Measurements from ENCODE around the gene SH3TC1.

The SH3TC1 gene

DNA sequence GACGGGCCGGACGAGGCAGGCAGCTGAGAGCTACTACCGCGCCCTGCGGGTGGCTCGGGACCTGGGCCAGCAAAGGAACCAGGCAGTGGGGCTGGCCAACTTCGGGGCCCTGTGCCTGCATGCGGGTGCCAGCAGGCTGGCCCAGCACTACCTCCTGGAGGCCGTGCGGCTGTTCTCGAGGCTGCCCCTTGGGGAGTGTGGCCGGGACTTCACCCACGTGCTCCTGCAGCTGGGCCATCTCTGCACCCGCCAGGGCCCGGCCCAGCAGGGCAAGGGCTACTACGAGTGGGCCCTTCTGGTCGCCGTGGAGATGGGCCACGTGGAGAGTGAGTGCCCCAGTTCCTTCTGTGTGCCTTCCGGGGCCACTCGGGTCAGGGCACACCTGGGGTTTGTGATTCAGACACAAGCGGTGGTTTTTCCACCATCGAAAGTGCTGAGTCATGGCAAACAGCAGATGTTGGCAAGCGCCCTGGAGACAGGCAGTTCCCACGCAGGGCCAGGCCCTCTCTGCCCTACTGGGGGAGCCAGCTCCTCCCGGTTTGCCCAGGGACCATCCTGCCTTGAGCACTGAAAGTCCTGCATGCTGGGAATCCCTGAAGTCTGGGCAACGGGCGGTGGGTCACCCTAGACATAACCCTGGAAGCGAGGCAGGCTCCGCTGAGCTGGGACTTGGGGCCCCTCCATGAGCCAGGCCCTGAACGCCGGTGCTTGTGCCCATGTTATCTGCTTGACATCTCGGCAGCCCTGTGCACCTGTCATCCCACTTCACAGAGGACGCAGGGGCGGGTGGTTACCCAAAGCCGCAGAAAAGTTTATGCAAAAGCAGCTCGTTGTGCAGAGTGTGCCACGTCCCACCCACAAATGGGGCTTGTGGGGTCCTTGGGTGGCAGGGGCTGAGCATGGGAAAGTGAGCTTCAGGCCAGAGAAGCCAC, 29.5 kb downstream of the SH3TC1 start:
- DNase-seq: peak; percentile 45 to 67 (median 59)
- peaks cover 39% of the 10 kb centered on the region for H3K36me3 ChIP-seq (ENCODE audit: control insufficient read depth, insufficient read depth, low read length)
- H3K27ac ChIP-seq (ENCODE audit: insufficient read depth, low read length, poor library complexity, severe bottlenecking): peak overlapping the region; percentile 70
- H3K9me3 ChIP-seq (ENCODE audit: control insufficient read depth, low read length): no peaks in the 10 kb centered on the region
- no peaks in the 10 kb centered on the region for H3K27me3 ChIP-seq (replicated peaks; ENCODE audit: control insufficient read depth, insufficient read depth, low read length, poor library complexity, severe bottlenecking)
- H3K4me1 ChIP-seq (ENCODE audit: control insufficient read depth, insufficient read depth, low read length, poor library complexity, severe bottlenecking): peaks cover 31% of the 10 kb centered on the region
- peak overlapping the region; percentile 5 for H3K4me3 ChIP-seq (ENCODE audit: insufficient read depth, low read depth, low read length, poor library complexity, severe bottlenecking)

DNA sequence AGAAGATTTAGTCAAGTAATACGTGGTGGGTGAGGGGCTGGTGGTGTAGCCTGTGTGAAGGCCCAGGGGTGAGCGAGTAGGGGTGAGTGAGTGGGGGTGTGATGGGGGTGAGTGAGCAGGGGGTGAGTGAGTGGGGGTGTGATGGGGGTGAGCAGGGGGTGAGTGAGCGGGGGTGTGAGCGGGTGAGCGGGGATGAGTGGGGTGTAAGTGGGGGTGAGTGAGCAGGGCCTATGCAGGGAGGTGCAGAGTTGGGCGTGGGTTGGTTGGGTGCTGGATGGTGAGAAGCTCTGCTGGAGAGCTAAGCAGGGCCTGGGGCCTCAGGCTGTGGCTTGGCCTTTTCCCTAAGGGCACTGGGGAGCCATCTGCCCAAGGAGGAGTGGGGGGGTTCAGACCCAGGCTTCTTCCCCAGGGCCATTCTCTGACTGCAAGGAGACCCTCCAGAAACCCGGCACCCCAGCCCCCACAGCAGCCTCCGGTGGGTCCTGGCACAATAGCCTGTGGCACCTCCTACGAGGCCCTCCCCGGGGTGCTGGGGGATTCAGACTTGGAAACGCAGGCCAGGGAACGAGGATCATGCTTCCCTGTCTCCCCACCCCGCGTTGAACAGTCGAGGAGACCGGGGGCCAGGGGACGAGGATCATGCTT, 30.4 kb downstream of the SH3TC1 start:
- no peak for DNase-seq
- Histone ChIP-seq H3K36me3 (ENCODE audit: control insufficient read depth, insufficient read depth, low read length) (peaks cover 40% of the 10 kb centered on the region), H3K4me3 (ENCODE audit: insufficient read depth, low read depth, low read length, poor library complexity, severe bottlenecking) (no peak overlapping the region)

GRCh38 chr4:8230033-8230432, 30.9 kb downstream of the SH3TC1 start:
- H3K4me3 ChIP-seq (ENCODE audit: insufficient read depth, low read depth, low read length, poor library complexity, severe bottlenecking): no peak overlapping the region
- H3K36me3 ChIP-seq (ENCODE audit: control insufficient read depth, insufficient read depth, low read length): peaks cover 41% of the 10 kb centered on the region
- DNase-seq: no peak
- H3K4me1 ChIP-seq (ENCODE audit: control insufficient read depth, insufficient read depth, low read length, poor library complexity, severe bottlenecking): peaks cover 31% of the 10 kb centered on the region
- no peaks in the 10 kb centered on the region for H3K9me3 ChIP-seq (ENCODE audit: control insufficient read depth, low read length)
- no peak overlapping the region for H3K27ac ChIP-seq (ENCODE audit: insufficient read depth, low read length, poor library complexity, severe bottlenecking)
- H3K27me3 ChIP-seq (replicated peaks; ENCODE audit: control insufficient read depth, insufficient read depth, low read length, poor library complexity, severe bottlenecking): no peaks in the 10 kb centered on the region

More for the DNA sequence above, 30.4 kb downstream of the SH3TC1 start:
- Histone ChIP-seq H3K27me3 (replicated peaks; ENCODE audit: control insufficient read depth, insufficient read depth, low read length, poor library complexity, severe bottlenecking) (no peaks in the 10 kb centered on the region), H3K9me3 (ENCODE audit: control insufficient read depth, low read length) (no peaks in the 10 kb centered on the region), H3K27ac (ENCODE audit: insufficient read depth, low read length, poor library complexity, severe bottlenecking) (peak overlapping the region; percentile 70), H3K4me1 (ENCODE audit: control insufficient read depth, insufficient read depth, low read length, poor library complexity, severe bottlenecking) (peaks cover 31% of the 10 kb centered on the region)

DNA sequence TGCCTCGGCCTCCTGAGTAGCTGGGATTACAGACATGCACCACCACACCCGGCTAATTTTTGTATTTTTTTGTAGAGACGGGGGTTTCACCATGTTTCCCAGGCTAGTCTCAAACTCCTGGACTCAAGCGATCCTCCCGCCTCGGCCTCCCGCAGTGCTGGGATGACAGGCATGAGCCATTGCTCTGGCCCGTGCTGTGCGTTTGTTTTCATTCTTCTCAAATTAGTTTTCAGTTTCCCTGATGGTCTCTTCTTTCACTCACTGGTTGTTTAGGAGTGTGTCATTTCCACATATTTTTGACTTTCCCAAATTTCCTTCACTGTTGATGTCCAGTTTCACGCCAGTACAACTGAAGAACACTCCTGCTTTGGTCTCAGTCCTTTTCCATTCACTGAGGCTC, 31.8 kb downstream of the SH3TC1 start:
- Histone ChIP-seq H3K36me3 (ENCODE audit: control insufficient read depth, insufficient read depth, low read length) (peaks cover 38% of the 10 kb centered on the region), H3K4me3 (ENCODE audit: insufficient read depth, low read depth, low read length, poor library complexity, severe bottlenecking) (no peak overlapping the region), H3K27ac (ENCODE audit: insufficient read depth, low read length, poor library complexity, severe bottlenecking) (no peak overlapping the region), H3K4me1 (ENCODE audit: control insufficient read depth, insufficient read depth, low read length, poor library complexity, severe bottlenecking) (peaks cover 31% of the 10 kb centered on the region), H3K27me3 (replicated peaks; ENCODE audit: control insufficient read depth, insufficient read depth, low read length, poor library complexity, severe bottlenecking) (no peaks in the 10 kb centered on the region), H3K9me3 (ENCODE audit: control insufficient read depth, low read length) (no peaks in the 10 kb centered on the region)
- DNase-seq: no peak

DNA sequence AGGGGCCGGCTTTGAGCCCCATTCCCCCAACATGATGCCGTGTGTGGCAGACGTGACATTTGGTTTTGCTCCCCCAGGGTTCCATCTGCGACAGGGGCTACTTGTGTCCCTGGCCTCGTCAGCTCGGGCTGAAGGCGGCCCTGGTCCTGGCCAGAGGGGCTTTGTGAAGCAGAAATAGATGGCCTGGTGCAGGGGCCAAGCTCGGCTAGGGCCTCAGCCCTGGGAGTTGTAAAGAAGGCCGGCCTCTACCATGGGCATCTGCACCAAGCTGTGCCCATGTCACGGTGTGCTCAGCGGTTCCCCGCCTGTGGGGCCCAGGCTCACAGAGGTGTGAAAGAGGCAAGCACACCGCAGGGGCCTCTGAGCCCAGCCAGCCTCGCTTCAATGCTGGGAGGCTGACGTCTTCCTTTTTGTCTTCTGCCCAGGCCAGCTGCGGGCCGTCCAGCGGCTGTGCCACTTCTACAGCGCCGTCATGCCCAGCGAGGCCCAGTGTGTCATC, 32.5 kb downstream of the SH3TC1 start:
- Histone ChIP-seq H3K27me3 (replicated peaks; ENCODE audit: control insufficient read depth, insufficient read depth, low read length, poor library complexity, severe bottlenecking) (no peaks in the 10 kb centered on the region), H3K27ac (ENCODE audit: insufficient read depth, low read length, poor library complexity, severe bottlenecking) (no peak overlapping the region), H3K9me3 (ENCODE audit: control insufficient read depth, low read length) (no peaks in the 10 kb centered on the region), H3K4me1 (ENCODE audit: control insufficient read depth, insufficient read depth, low read length, poor library complexity, severe bottlenecking) (peaks cover 31% of the 10 kb centered on the region), H3K4me3 (ENCODE audit: insufficient read depth, low read depth, low read length, poor library complexity, severe bottlenecking) (no peak overlapping the region), H3K36me3 (ENCODE audit: control insufficient read depth, insufficient read depth, low read length) (peaks cover 43% of the 10 kb centered on the region)
- no peak for DNase-seq

DNA sequence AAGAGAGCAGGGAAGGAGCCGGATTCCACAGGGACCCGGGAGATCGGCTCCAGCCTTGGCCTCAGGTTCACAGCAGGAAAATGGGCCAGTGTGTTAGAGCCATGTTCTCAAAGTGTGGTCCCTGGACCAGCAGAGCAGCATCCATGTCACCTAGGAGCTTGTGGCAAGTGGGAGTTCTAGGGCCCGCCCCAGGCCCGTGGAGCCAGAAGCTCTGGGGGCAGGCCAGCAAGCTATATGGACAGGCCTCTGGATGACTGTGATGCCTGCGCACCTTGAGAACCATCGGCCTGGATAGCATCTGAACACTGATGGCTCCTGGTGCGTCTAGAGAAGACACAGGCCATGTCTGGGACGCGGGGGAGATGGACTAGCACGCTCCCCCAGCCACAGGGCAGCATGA, 33.7 kb downstream of the SH3TC1 start:
- DNase-seq: no peak
- no peaks in the 10 kb centered on the region for H3K9me3 ChIP-seq (ENCODE audit: control insufficient read depth, low read length)
- no peak overlapping the region for H3K27ac ChIP-seq (ENCODE audit: insufficient read depth, low read length, poor library complexity, severe bottlenecking)
- peaks cover 44% of the 10 kb centered on the region for H3K36me3 ChIP-seq (ENCODE audit: control insufficient read depth, insufficient read depth, low read length)
- peaks cover 20% of the 10 kb centered on the region for H3K4me1 ChIP-seq (ENCODE audit: control insufficient read depth, insufficient read depth, low read length, poor library complexity, severe bottlenecking)
- H3K27me3 ChIP-seq (replicated peaks; ENCODE audit: control insufficient read depth, insufficient read depth, low read length, poor library complexity, severe bottlenecking): no peaks in the 10 kb centered on the region
- H3K4me3 ChIP-seq (ENCODE audit: insufficient read depth, low read depth, low read length, poor library complexity, severe bottlenecking): no peak overlapping the region

DNA sequence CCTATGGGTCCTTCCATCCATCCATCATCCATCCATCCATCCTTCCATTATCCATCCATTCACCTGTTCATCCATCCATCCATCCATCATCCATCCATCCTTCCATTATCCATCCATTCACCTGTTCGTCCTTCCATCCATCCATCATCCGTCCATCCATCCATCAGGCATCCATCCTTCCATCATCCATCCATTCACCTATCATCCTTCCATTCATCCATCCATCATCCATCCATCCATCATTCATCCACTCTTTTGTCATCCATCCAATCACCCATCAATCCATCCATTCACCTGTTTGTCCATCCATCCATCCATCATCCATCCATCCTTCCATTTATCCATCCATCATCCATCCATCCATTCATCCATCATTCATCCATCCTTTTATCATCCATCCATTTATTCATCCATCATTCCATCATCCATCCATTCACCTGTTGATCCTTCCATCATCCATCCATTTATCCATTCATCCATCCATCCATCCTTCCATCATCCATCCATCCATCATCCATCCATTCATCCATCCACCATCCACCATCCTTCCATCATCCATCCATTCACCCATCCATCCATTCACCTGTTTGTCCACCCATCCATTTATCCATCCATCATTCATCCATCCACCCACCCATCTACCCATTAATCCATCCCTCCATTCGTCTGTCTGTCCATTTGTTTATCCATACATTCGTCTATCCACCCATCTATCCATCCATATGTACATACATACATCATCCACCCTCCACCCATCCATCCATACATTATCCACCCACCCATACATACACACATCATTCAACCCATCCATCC, 34.8 kb downstream of the SH3TC1 start:
- H3K36me3 ChIP-seq (ENCODE audit: control insufficient read depth, insufficient read depth, low read length): peaks cover 46% of the 10 kb centered on the region
- no peak overlapping the region for H3K27ac ChIP-seq (ENCODE audit: insufficient read depth, low read length, poor library complexity, severe bottlenecking)
- DNase-seq: no peak
- no peaks in the 10 kb centered on the region for H3K9me3 ChIP-seq (ENCODE audit: control insufficient read depth, low read length)
- H3K4me3 ChIP-seq (ENCODE audit: insufficient read depth, low read depth, low read length, poor library complexity, severe bottlenecking): no peak overlapping the region
- peaks cover 8% of the 10 kb centered on the region for H3K4me1 ChIP-seq (ENCODE audit: control insufficient read depth, insufficient read depth, low read length, poor library complexity, severe bottlenecking)
- no peaks in the 10 kb centered on the region for H3K27me3 ChIP-seq (replicated peaks; ENCODE audit: control insufficient read depth, insufficient read depth, low read length, poor library complexity, severe bottlenecking)

- Histone ChIP-seq H3K36me3 (ENCODE audit: control insufficient read depth, insufficient read depth, low read length) (peaks cover 50% of the 10 kb centered on the region), H3K27me3 (replicated peaks; ENCODE audit: control insufficient read depth, insufficient read depth, low read length, poor library complexity, severe bottlenecking) (no peaks in the 10 kb centered on the region), H3K27ac (ENCODE audit: insufficient read depth, low read length, poor library complexity, severe bottlenecking) (no peak overlapping the region), H3K4me1 (ENCODE audit: control insufficient read depth, insufficient read depth, low read length, poor library complexity, severe bottlenecking) (peaks cover under 1% of the 10 kb centered on the region), H3K9me3 (ENCODE audit: control insufficient read depth, low read length) (no peaks in the 10 kb centered on the region), H3K4me3 (ENCODE audit: insufficient read depth, low read depth, low read length, poor library complexity, severe bottlenecking) (no peak overlapping the region)
- DNase-seq: no peak
Measured at GRCh38 chr4:8234715-8235114, 35.6 kb downstream of the SH3TC1 start.

DNA sequence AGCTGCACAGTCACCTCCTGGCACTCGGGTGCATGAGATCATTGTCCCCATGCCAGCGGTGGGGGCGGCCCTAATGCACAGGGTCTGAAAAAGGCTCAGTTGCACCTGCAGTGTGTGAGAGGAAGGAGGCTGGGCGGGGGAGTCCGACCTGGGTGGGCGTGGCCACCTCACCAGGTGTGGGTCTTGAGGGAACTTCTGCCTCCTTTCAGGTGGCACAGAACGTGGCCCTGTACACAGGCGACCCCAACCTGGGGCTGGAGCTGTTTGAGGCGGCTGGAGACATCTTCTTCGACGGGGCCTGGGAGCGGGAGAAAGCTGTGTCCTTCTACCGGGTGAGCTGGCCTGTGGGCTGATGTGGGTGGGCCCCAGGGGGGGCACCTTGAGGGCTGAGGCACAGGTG, 36.1 kb downstream of the SH3TC1 start:
- no peak overlapping the region for H3K27ac ChIP-seq (ENCODE audit: insufficient read depth, low read length, poor library complexity, severe bottlenecking)
- peaks cover 50% of the 10 kb centered on the region for H3K36me3 ChIP-seq (ENCODE audit: control insufficient read depth, insufficient read depth, low read length)
- no peak for DNase-seq

More for the DNA sequence above, 36.1 kb downstream of the SH3TC1 start:
- H3K9me3 ChIP-seq (ENCODE audit: control insufficient read depth, low read length): no peaks in the 10 kb centered on the region
- no peaks in the 10 kb centered on the region for H3K4me1 ChIP-seq (ENCODE audit: control insufficient read depth, insufficient read depth, low read length, poor library complexity, severe bottlenecking)
- no peaks in the 10 kb centered on the region for H3K27me3 ChIP-seq (replicated peaks; ENCODE audit: control insufficient read depth, insufficient read depth, low read length, poor library complexity, severe bottlenecking)
- H3K4me3 ChIP-seq (ENCODE audit: insufficient read depth, low read depth, low read length, poor library complexity, severe bottlenecking): no peak overlapping the region
